ENCODE data around the gene DTNBP1. TPM values are rescaled to one million over a fixed set of nuclear protein-coding genes. Genes with fewer than 3 reads are reported as not detected.

The DTNBP1 gene
- total and polyA plus RNA-seq, 2 of the 8 experiments (the other 6 are each of a cell fraction or from before 2014, with no cell fraction given), result 13.5 to 22.1 TPM

DNA sequence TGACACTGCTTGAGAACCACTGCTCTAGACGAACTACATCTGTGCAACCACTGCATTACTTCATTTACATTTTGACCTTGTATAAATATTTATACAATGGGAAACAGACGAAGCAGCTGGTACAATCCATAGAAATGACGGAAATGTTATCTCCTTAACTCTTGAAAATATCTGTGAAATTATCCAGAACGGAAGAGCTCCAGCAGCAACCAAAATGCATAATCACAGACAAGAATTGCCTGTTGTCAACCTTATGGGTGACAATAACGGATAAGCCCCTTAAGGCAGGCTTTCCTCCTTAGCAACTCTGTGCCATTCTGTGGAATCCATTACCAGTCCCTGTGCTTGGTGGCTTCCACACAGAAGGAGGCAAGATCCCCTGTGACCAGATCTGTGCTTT is 115.4 kb downstream of the DTNBP1 start:
- no peaks in the 10 kb centered on the region for H3K23me2 ChIP-seq (ENCODE audit: low read depth, low read length)
- no peak overlapping the region for H2AK5ac ChIP-seq (ENCODE audit: low read depth, low read length)
- ChIA-PET POLR2A (ENCODE audit: partially characterized antibody) (no interaction called here), CTCF (ENCODE audit: partially characterized antibody) (no interaction called here)
- H3K36me3 ChIP-seq (ENCODE audit: control insufficient read depth in 2 of 4, insufficient read depth in 4 of 4, low read length in 3 of 4), result no peaks in the 10 kb centered on the region
- no peak for DNase-seq (ENCODE audit: low read depth in 1 of 2, low spot score in 2 of 2)
- no peak overlapping the region for H3K4me2 ChIP-seq (ENCODE audit: insufficient read depth in 1 of 2, low read depth in 2 of 2, low read length in 2 of 2)
- H3K4me3 ChIP-seq (ENCODE audit: extremely low read depth in 1 of 4, insufficient read depth in 2 of 4, low read depth in 3 of 4, low read length in 4 of 4), result no peak overlapping the region
- H3K56ac ChIP-seq (replicated peaks; ENCODE audit: insufficient read length, low read depth, low read length), result no peak overlapping the region
- no peak overlapping the region for H2BK12ac ChIP-seq (ENCODE audit: low read depth, low read length)
- H3K4ac ChIP-seq (replicated peaks; ENCODE audit: insufficient read length, low read depth, low read length), result no peak overlapping the region
- peaks cover 0 to 3% of the 10 kb centered on the region in 2 experiments for H4K20me1 ChIP-seq (replicated peaks in 1 of 2; ENCODE audit: control insufficient read depth in 1 of 2, insufficient read depth in 2 of 2, low read length in 2 of 2)
- no peak overlapping the region for H2BK5ac ChIP-seq (ENCODE audit: low read depth, low read length)
- H3K23ac ChIP-seq (ENCODE audit: insufficient read length), result no peak overlapping the region
- peaks cover 0 to 10% (median 6%) of the 10 kb centered on the region in 4 experiments; a peak in 4 of 7 replicates for H3K4me1 ChIP-seq (replicated peaks in 1 of 4; ENCODE audit: control insufficient read depth in 3 of 4, insufficient read depth in 4 of 4, low read length in 3 of 4)
- no peaks in the 10 kb centered on the region for H3K79me2 ChIP-seq (ENCODE audit: control insufficient read depth in 1 of 2, insufficient read depth in 2 of 2, low read length in 2 of 2)
- no peak overlapping the region for H2AFZ ChIP-seq (ENCODE audit: low read length)
- 87% methylated on average over 5 of the region's 5 CpGs; no CpG with 5 or more reads in 1 of the 2 experiments for WGBS, 2 experiments (ENCODE audit: extremely low coverage in 1 of 2, insufficient coverage in 1 of 2, insufficient read length in 1 of 2, insufficient replicate concordance in 2 of 2, low coverage in 1 of 2, low lambda C conversion rate in 2 of 2, missing lambda C conversion rate in 1 of 2)
- no peak overlapping the region for H4K91ac ChIP-seq (replicated peaks; ENCODE audit: insufficient read length, low read length)
- H3K9me3 ChIP-seq (ENCODE audit: insufficient read depth in 2 of 2, low read depth in 1 of 2, low read length in 1 of 2), result no peaks in the 10 kb centered on the region
- no peaks in the 10 kb centered on the region for H3K27me3 ChIP-seq (replicated peaks in 1 of 4; ENCODE audit: control insufficient read depth in 3 of 4, extremely low read depth in 1 of 4, insufficient read depth in 3 of 4, low read length in 3 of 4)
- TF ChIP-seq SP2 (IDR thresholded peaks at IDR 0.05; ENCODE audit: low read length), result no peak
- no peak for TF ChIP-seq KDM5A (IDR thresholded peaks at IDR 0.05; ENCODE audit: low read length)
- H4K8ac ChIP-seq (ENCODE audit: extremely low read depth, insufficient read depth, low read length), result no peak overlapping the region
- H3K79me1 ChIP-seq (ENCODE audit: low read depth, low read length), result no peaks in the 10 kb centered on the region
- H3K9ac ChIP-seq (replicated peaks in 1 of 4; ENCODE audit: extremely low read depth in 1 of 4, low read depth in 3 of 4, low read length in 3 of 4), result no peak overlapping the region
- H4K5ac ChIP-seq (ENCODE audit: insufficient read length, low read depth, low read length), result no peak overlapping the region
- H2BK15ac ChIP-seq (ENCODE audit: low read length), result no peak overlapping the region
- H2BK120ac ChIP-seq (replicated peaks; ENCODE audit: low read depth, low read length), result no peak overlapping the region
- no peak overlapping the region for H3K18ac ChIP-seq (ENCODE audit: extremely low read depth, low read length)
- FAIRE-seq, result no peak
- H3K27ac ChIP-seq (ENCODE audit: low read depth, low read length), result no peak overlapping the region
- H3K14ac ChIP-seq (ENCODE audit: insufficient read length), result no peak overlapping the region
- H2BK20ac ChIP-seq (ENCODE audit: low read length), result no peak overlapping the region
